ENCODE measurements around the gene MAP2K7.
A peak's percentile ranks its signal among the peaks of the same experiment; 100 is the strongest.
"Not testable (repeated sequence)": the region's sequence is repeated elsewhere in the genome, so short reads cannot be mapped to it uniquely, and the experiment has no call there.

MAP2K7 gene

GRCh38 chr19:7932276-7932929, 28.7 kb downstream of the MAP2K7 start:
- no peak for DNase-seq

- DNase-seq: no peak
These were observed 29.2 kb downstream of the MAP2K7 start for GRCh38 chr19:7932930-7933300.

GRCh38 chr19:7933411-7933810, 29.7 kb downstream of the MAP2K7 start:
- no peak for DNase-seq

- no peak for DNase-seq
These were observed 30.4 kb downstream of the MAP2K7 start for GRCh38 chr19:7933828-7934725.

DNA sequence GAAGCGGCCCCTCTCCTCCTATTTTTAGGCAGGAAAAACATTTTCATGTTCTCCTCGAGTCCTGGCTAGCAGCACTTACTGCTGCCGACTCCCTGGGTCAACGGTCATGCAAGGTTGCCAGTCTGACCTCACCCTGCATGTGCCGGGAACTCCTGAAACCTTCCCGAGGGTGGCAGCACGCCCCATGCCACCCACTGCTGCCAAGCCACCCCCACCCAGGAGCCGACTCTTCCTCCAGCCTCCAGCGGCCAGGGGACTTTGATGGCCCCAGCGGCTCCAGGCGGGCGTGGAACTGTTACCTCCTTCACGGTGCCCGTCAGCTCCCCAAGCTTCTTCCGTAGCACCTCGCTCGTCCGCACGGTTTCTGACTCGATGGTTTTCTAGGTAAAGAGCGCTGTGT, 31.1 kb downstream of the MAP2K7 start:
- DNase-seq: no peak

GRCh38 chr19:7940841-7941240, 37.2 kb downstream of the MAP2K7 start:
- DNase-seq: no peak

DNA sequence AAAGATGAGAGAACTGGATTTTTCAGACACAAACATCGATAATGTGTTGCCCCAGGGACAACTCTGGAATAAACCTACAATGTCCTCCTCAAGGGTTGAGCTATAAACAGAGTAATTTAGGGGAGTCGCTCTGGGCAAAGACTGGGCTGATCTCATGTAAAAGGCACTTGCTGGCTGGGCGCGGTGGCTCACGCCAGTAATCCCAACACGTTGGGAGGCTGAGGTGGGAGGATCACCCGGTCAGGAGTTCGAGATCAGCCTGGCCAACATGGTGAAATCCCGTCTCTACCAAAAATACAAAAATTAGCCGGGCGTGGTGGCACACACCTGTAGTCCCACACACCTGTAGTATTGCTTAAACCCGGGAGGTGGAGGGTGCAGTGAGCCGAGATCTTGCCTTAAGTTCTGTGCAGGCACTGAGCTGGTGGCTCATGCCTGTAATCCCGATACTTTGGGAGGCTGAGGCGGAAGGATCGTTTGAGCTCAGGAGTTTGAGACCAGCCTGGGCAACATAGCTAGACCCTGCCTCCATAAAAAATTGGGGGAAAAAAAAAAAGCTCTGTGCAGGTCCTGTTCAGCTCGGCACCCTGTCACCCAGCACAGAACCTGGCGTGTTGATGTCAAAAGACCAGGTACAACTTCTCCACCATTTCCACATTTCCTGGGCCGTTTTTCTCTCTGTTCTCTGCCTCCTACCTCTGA, 38.4 kb downstream of the MAP2K7 start:
- no peak for DNase-seq

GRCh38 chr19:7942981-7943443, 39.3 kb downstream of the MAP2K7 start:
- no peak for DNase-seq

GRCh38 chr19:7943444-7944176, 39.9 kb downstream of the MAP2K7 start, which contains the start of gene TIMM44:
TIMM44 (minus strand) TSS chr19:7943666; CDS start chr19:7943651, 15 bp downstream.
- DNase-seq: peak; percentile 100

DNA sequence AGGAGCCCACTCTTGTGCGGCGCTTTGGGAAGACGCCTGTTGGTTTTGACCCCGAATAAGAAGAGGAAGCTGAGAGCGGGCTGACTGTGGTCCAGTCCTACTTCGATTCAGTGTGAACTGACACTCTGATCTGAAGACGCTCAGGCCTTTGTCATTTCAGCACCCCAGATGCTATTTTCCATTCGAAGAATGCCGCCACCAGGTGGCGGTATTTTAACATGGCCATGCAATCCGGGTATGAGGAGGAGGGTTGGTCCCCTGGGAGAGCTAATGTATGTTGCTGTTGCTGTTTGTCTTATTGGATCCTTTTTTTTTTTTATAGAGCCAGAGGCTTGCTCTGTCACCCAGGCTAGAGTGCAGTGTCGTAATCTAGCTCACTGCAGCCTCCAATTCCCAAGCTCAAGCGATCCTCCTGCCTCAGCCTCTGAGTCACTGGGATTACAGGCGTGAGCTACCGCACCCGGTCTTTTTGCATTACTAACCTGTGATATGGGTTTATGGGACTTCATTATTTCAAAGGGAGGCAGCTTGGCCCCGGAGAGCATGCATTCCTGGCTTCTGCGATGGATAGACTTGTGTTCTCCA, 40.6 kb downstream of the MAP2K7 start:
- DNase-seq: peak; percentile 93

GRCh38 chr19:7947939-7948338, 44.3 kb downstream of the MAP2K7 start:
- DNase-seq: no peak

DNA sequence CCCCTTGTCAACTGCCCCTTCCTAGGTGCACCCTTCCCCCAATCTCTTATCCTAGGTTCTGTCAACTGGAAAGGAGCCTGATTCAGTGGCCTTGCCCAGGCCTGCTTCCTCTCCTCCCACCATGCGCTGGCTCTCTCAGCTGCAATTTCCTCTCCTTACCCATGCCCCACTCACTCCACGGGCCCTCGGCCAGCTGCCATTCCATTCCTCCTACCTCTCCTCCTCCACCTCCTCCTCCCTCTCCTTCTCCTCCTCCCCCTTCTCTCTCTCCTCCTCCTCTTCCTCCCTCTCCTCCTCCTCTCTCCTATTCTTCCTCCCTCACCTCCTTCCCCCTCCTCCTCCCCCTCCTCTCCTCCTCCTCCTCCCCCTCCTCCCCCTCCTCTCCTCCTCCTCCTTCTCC, 49.4 kb downstream of the MAP2K7 start:
- DNase-seq: peak; percentile 38

- no peak for DNase-seq
These were observed 49.9 kb downstream of the MAP2K7 start for GRCh38 chr19:7953576-7953975.

- DNase-seq: no peak
These were observed 52.0 kb downstream of the MAP2K7 start for GRCh38 chr19:7955696-7956095.

GRCh38 chr19:7959211-7959610, 55.5 kb downstream of the MAP2K7 start:
- DNase-seq: no peak

DNA sequence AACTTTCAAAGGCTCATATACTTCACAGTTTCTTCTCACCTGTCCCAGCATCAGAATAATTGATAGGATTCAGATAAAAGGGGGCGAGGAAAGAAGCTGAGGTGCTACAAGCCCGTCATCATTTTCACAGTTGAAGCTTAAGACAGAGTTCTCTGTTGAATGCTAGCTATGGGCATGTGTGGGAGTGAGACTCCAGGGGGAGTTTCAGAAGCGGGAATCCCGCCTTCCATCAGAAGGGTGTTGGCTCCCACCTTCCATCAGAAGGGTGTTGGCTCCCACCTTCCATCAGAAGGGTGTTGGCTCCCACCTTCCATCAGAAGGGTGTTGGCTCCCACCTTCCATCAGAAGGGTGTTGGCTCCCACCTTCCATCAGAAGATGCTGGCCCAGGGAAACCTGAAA, 57.4 kb downstream of the MAP2K7 start:
- DNase-seq: not testable (repeated sequence)

GRCh38 chr19:7961920-7962626, 58.4 kb downstream of the MAP2K7 start:
- no peak for DNase-seq

DNA sequence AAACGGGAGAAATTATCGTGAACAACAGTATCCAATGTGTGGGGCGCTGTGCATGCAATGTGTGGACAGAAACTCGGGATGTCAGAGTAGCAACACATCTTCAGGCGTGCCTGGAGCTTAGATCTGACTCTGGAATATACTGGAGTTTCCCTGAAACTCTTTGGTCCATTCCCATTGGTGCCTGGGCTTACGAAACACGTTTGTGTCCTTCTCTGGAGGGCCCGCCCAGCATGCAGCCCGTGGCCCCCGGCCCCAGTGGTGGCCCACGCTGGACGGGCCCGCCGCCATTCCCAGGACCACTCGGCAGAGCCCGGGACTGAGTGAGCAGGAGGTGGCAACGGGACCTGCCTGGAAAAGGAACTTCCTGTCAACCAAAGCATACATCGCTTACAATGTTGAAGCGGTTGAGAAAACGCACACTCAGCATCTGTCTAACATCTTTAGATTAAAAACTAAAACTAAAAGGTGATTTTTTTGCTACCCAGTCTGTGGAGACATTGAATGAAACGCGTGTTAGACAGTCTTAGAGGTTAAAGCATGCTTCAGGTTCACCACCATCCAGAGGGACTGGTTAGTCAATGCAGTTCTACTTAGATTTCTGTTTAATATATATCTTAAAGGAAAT, 59.1 kb downstream of the MAP2K7 start:
- no peak for DNase-seq

GRCh38 chr19:7963566-7963965, 59.9 kb downstream of the MAP2K7 start:
- DNase-seq: no peak
